Measurements from ENCODE around the gene ZNF710. TPM values are rescaled to one million over a fixed set of nuclear protein-coding genes. Genes with fewer than 3 reads are reported as not detected.

ZNF710 gene
- total and polyA plus RNA-seq, 9 of the 15 experiments (the other 6 are each of a cell fraction or from before 2014, with no cell fraction given), result 0.56 to 14.2 (median 5.2) TPM

GRCh38 chr15:90028376-90028944 lies 27.3 kb downstream of the ZNF710 start:
- no peaks in the 10 kb centered on the region for H3K9me3 ChIP-seq (replicated peaks; ENCODE audit: control insufficient read depth, insufficient read depth, low read depth, low read length)
- H3K9ac ChIP-seq (ENCODE audit: insufficient read depth in 1 of 2, low read depth in 2 of 2, low read length in 2 of 2), result no peak overlapping the region
- POLR2A ChIA-PET, result interaction anchor here (0.5 kb wide), 1 partner anchor 9 kb away, joined by 3 read pairs; no protein-coding TSS in a partner anchor
- DNase-seq (ENCODE audit: extremely low read depth in 1 of 4, low spot score in 3 of 4) (no peak), FAIRE-seq (no peak), ATAC-seq (no peak)
- BruUV-seq (replicated peaks), result no TSS peak
- no peak for TF ChIP-seq HSF4 (CRISPR knock-in tag; IDR thresholded peaks at IDR 0.05; ENCODE audit: borderline replicate concordance)
- TF ChIP-seq KDM1A (IDR thresholded peaks at IDR 0.05), result 0 out of 4 replicates have a peak, but pooled peaks of 1 of the 2 experiments have one; percentile 17
- TF ChIP-seq RBM25 (IDR thresholded peaks at IDR 0.05; ENCODE audit: low read depth, low read length, severe bottlenecking), result peak; percentile 68
- TF ChIP-seq BCOR (IDR thresholded peaks at IDR 0.05), result peak; percentile 54; the same call in 1 of the 2 replicates
- no peak for TF ChIP-seq LARP7 (IDR thresholded peaks at IDR 0.05)
- TF ChIP-seq ZNF561 (CRISPR knock-in tag; conservative IDR thresholded peaks at IDR 0.05), result no peak
- no peak for TF ChIP-seq ZNF354B (CRISPR knock-in tag; IDR thresholded peaks at IDR 0.05)
- TF ChIP-seq POU5F1 (IDR thresholded peaks at IDR 0.05; ENCODE audit: borderline replicate concordance, low read depth, low read length, partially characterized antibody), result no peak
- H3K4me3 ChIP-seq, result no peak overlapping the region
- no peaks in the 10 kb centered on the region for H4K20me1 ChIP-seq (replicated peaks; ENCODE audit: control insufficient read depth, insufficient read depth, low read length)
- no peaks in the 10 kb centered on the region for H3K36me3 ChIP-seq (ENCODE audit: control insufficient read depth, insufficient read depth, low read length)
- in situ Hi-C loops (cut with MboI) (no loop called here), intact Hi-C loops (cut with micrococcal nuclease) (no loop called here)
- H3K27me3 ChIP-seq (ENCODE audit: control insufficient read depth in 2 of 2, insufficient read depth in 2 of 2, low read length in 2 of 2), result no peaks in the 10 kb centered on the region
- H3K4me2 ChIP-seq (ENCODE audit: insufficient read depth, low read length), result no peak overlapping the region
- H3K9me1 ChIP-seq (ENCODE audit: control insufficient read depth, insufficient read depth, low read length), result no peaks in the 10 kb centered on the region
- H3K4me1 ChIP-seq (replicated peaks in 1 of 2; ENCODE audit: control insufficient read depth in 2 of 2, insufficient read depth in 2 of 2, low read length in 2 of 2), result peaks cover 0 to 5% of the 10 kb centered on the region in 2 experiments; a peak in 3 of 5 replicates
- no peak overlapping the region for H2AFZ ChIP-seq (ENCODE audit: low read depth, low read length)
- H3K79me2 ChIP-seq (ENCODE audit: control insufficient read depth, insufficient read depth, low read length), result no peaks in the 10 kb centered on the region
- CTCF ChIA-PET (ENCODE audit: low intra/inter-chr PET ratio), result no interaction called here
- WGBS (ENCODE audit: insufficient coverage, low coverage, missing lambda C conversion rate), result 57% methylated on average over 5 of the region's 5 CpGs
- H3K27ac ChIP-seq (ENCODE audit: extremely low read depth, low read depth, low read length), result no peak overlapping the region

Data from K562 (cell line).